GM12878 (cell line): Measurements from ENCODE around the gene MDGA2. TPM values are rescaled to one million over a fixed set of nuclear protein-coding genes. Genes with fewer than 3 reads are reported as not detected.

Experiments used
- ATAC-seq: fragments of 200-7000 bp; cut with Tn5 transposase; 3 replicates; pipeline ENCODE4 v1.9.1; 2020; ENCODE audit warnings: mild to moderate bottlenecking, moderate library complexity
- BruUV-seq: library from RNA; stranded (reverse); fragments of 400-500 nt; replicated peaks from 2 replicates; lab custom pipeline; 2021; lab: Mats Ljungman, UMichigan
- CTCF ChIA-PET: fragments of 300-600 bp; sonication (Branson Sonifier 250); formaldehyde crosslinking; extraction: SDS; loops from one replicate; lab custom pipeline; 2021; ENCODE audit warnings: inconsistent platforms; lab: Yijun Ruan, JAX
- POLR2A ChIA-PET: fragments of 350-600 bp; formaldehyde crosslinking; extraction: SDS; loops from one replicate; lab custom pipeline; 2021; ENCODE audit warnings: inconsistent platforms; lab: Charles Lee
- RAD21 ChIA-PET: fragments of 300-600 bp; sonication (Branson Sonifier 250); formaldehyde crosslinking; loops from one replicate; lab custom pipeline; 2023; ENCODE audit warnings: antibody characterized with exemption; ENCODE audit not compliant: unreplicated experiment; lab: Charles Lee
- SMC1A ChIA-PET: fragments of 300-600 bp; sonication (Branson Sonifier 250); formaldehyde crosslinking; loops from one replicate; lab custom pipeline; 2023; ENCODE audit not compliant: unreplicated experiment, uncharacterized antibody; lab: Charles Lee
- DNase-seq: peaks from one replicate; pipeline ENCODE4 v3.0.0-alpha.2; 2011; ENCODE audit warnings: low read depth, low spot score
- FAIRE-seq: peaks from 3 replicates; lab custom pipeline; 2011; peaks lifted over from hg19 to GRCh38; lab: Jason Lieb, UNC
- H2AFZ ChIP-seq: 2 replicates; pipeline ENCODE4 v1.6.0; 2011; ENCODE audit warnings: low read depth, low read length, control low read depth; ENCODE audit not compliant: control insufficient read depth
- H3K27ac ChIP-seq: 2 replicates; pipeline ENCODE4 v1.5.1; 2011; ENCODE audit warnings: control low read depth; ENCODE audit not compliant: control insufficient read depth, insufficient read depth
- H3K27me3 ChIP-seq, 2 experiments: replicated peaks in 1 of 2; 2 replicates each; pipeline versions ENCODE4 v1.6.0 to v1.6.1; 2011; ENCODE audit warnings: low read length in 1 of 2; ENCODE audit not compliant: control insufficient read depth in 2 of 2, insufficient read depth in 2 of 2
- H3K36me3 ChIP-seq, 2 experiments: 2 replicates each; pipeline ENCODE4 v1.5.1; 2011; ENCODE audit warnings: low read length in 1 of 2; ENCODE audit not compliant: control insufficient read depth in 2 of 2, insufficient read depth in 2 of 2
- H3K4me1 ChIP-seq: 2 replicates; pipeline ENCODE4 v1.6.1; 2011; ENCODE audit warnings: mild to moderate bottlenecking, low read length, moderate library complexity, mixed read lengths; ENCODE audit not compliant: control insufficient read depth, insufficient read depth
- H3K4me2 ChIP-seq: 2 replicates; pipeline ENCODE4 v1.6.0; 2011; ENCODE audit warnings: control low read depth; ENCODE audit not compliant: control insufficient read depth, insufficient read depth
- H3K4me3 ChIP-seq: fragments of 200-600 bp; sonication (generic); 2 replicates; pipeline ENCODE4 v1.5.1; 2016
- H3K79me2 ChIP-seq: 2 replicates; pipeline ENCODE4 v1.6.0; 2011; ENCODE audit warnings: low read length; ENCODE audit not compliant: control insufficient read depth, insufficient read depth
- H3K9ac ChIP-seq: 2 replicates; pipeline ENCODE4 v1.8.0; 2011; ENCODE audit warnings: low read length, control low read depth, mixed read lengths; ENCODE audit not compliant: control insufficient read depth, insufficient read depth
- H3K9me3 ChIP-seq: replicated peaks from 3 replicates; pipeline ENCODE4 v1.5.1; 2011; ENCODE audit warnings: mild to moderate bottlenecking, low read length; ENCODE audit not compliant: control insufficient read depth, insufficient read depth
- H4K20me1 ChIP-seq: 2 replicates; pipeline ENCODE4 v1.6.0; 2011; ENCODE audit not compliant: control insufficient read depth, insufficient read depth
- BCLAF1 ChIP-seq: fragments of 450-650 bp; IDR thresholded peaks from 2 replicates; pipeline ENCODE4 v1.6.1; 2017; ENCODE audit warnings: antibody characterized with exemption, mild to moderate bottlenecking, moderate library complexity
- BRCA1 ChIP-seq: IDR thresholded peaks from 2 replicates; pipeline ENCODE4 v1.6.1; 2011; ENCODE audit warnings: low read depth, low read length, improper control_type of control experiment
- FOS ChIP-seq: IDR thresholded peaks from 3 replicates; pipeline ENCODE4 v1.6.1; 2011; ENCODE audit warnings: borderline replicate concordance; ENCODE audit not compliant: insufficient read length; ENCODE audit errors: extremely low read depth
- KDM1A ChIP-seq: fragments of 200-600 bp; sonication (generic); IDR thresholded peaks from 2 replicates; pipeline ENCODE4 v1.6.1; 2016; ENCODE audit warnings: borderline replicate concordance
- SPI1 ChIP-seq: IDR thresholded peaks from 2 replicates; pipeline ENCODE4 v1.6.1; 2011; ENCODE audit warnings: low read depth, mild to moderate bottlenecking, low read length, moderate library complexity, borderline replicate concordance; ENCODE audit not compliant: insufficient read depth
- ZNF217 ChIP-seq: fragments of 450-650 bp; IDR thresholded peaks from 2 replicates; pipeline ENCODE4 v1.6.1; 2017; ENCODE audit warnings: antibody characterized with exemption, mild to moderate bottlenecking
- WGBS: methylation state at CpG from one replicate; pipeline ENCODE4 v1.1.6; 2016; ENCODE audit warnings: low lambda C conversion rate; ENCODE audit not compliant: insufficient replicate concordance, insufficient coverage; ENCODE audit errors: missing lambda C conversion rate; 5-methylcytosine and 5-hydroxymethylcytosine counted together
- in situ Hi-C: fragments of 300-500 bp; cut with MboI; formaldehyde crosslinking; loops from 9 replicates; pipeline ENCODE4 v1.14.3; 2018; ENCODE audit warnings: mixed read lengths
- intact Hi-C: fragments of 100-400 bp; cut with micrococcal nuclease; formaldehyde crosslinking; loops from one replicate; pipeline ENCODE4 v1.14.2; 2022; ENCODE audit not compliant: unreplicated experiment
- polyA plus RNA-seq, 11 experiments: library from polyadenylated mRNA; depleted of rRNA in 4 of 11; unstranded in 6 of 11; stranded (reverse) in 5 of 11; fragments of >200 nt; fragmentation: Nextera tagmentation in 4 of 11; fragmentation: Illumina TruSeq in 1 of 11; extraction: Ambion mirVana in 4 of 11; extraction: Trizol in 1 of 11; gene quantifications; 1 replicate in 1 of 11; 2 replicates in 10 of 11; pipeline versions ENCODE4 v1.2.1 to v1.2.3, GENCODE V29; 2011 to 2016; ENCODE audit warnings: inconsistent platforms in 2 of 11, missing spikeins in 2 of 11, low read depth in 1 of 11
- total RNA-seq, 4 experiments: library from RNA; depleted of rRNA in 3 of 4; stranded (reverse); fragments of >200 nt in 3 of 4; fragmentation: Illumina TruSeq in 1 of 4; extraction: Trizol in 1 of 4; gene quantifications; 2 replicates each; pipeline versions ENCODE4 v1.2.1 to v1.2.3, GENCODE V29; 2013 to 2021

MDGA2 gene
- total and polyA plus RNA-seq, 10 of the 15 experiments (the other 5 are each of a cell fraction or from before 2014, with no cell fraction given): not detected

- TF ChIP-seq BCLAF1: no peak
- TF ChIP-seq FOS: no peak
- TF ChIP-seq SPI1: no peak
- no peak for TF ChIP-seq ZNF217
These were observed 208.5 kb downstream of the MDGA2 start (continued) for GRCh38 chr14:47466916-47467315.

GRCh38 chr14:47454025-47454424, 221.4 kb downstream of the MDGA2 start:
- Histone ChIP-seq H3K4me3 (no peak overlapping the region), H3K36me3 (no peaks in the 10 kb centered on the region), H3K79me2 (no peaks in the 10 kb centered on the region), H4K20me1 (no peaks in the 10 kb centered on the region), H3K27ac (no peak overlapping the region), H3K4me1 (no peaks in the 10 kb centered on the region), H3K27me3 (no peaks in the 10 kb centered on the region), H3K9ac (no peak overlapping the region), H3K4me2 (no peak overlapping the region), H3K9me3 (no peaks in the 10 kb centered on the region), H2AFZ (no peak overlapping the region)
- ChIA-PET CTCF (no interaction called here), SMC1A (no interaction called here), RAD21 (no interaction called here), POLR2A (no interaction called here)
- FAIRE-seq (no peak), DNase-seq (no peak), ATAC-seq (no peak)
- 0% methylated on average over 2 of the region's 2 CpGs for WGBS
- no TSS peak for BruUV-seq
- TF ChIP-seq KDM1A (no peak), BRCA1 (no peak)
- in situ Hi-C loops (no loop called here), intact Hi-C loops (no loop called here)
